K562 (cell line): ENCODE measurements around the gene RNASE2. TPM values are rescaled to one million over a fixed set of nuclear protein-coding genes. Genes with fewer than 3 reads are reported as not detected.

Source experiments
- ELF4 ChIP-seq: fragments of 450-650 bp; formaldehyde crosslinking; IDR thresholded peaks from 2 replicates; pipeline ENCODE4 v1.4.0; 2022; ENCODE audit warnings: missing genetic modification characterization
- FOXP1 ChIP-seq: sonication (generic); formaldehyde crosslinking; IDR thresholded peaks from 2 replicates; pipeline ENCODE4 v1.8.0; 2022; ENCODE audit warnings: mild to moderate bottlenecking, missing genetic modification reagents
- HDAC6 ChIP-seq: IDR thresholded peaks from 2 replicates; pipeline ENCODE4 v1.6.1; 2012; ENCODE audit warnings: low read depth, mild to moderate bottlenecking, control low read depth, inconsistent platforms, low read length, moderate library complexity
- HNRNPL ChIP-seq: fragments of 200-400 bp; formaldehyde crosslinking; IDR thresholded peaks from 2 replicates; pipeline ENCODE4 v1.6.1; 2017; ENCODE audit warnings: low read depth, mild to moderate bottlenecking, low read length
- KLF10 ChIP-seq: fragments of 250-450 bp; sonication (Bioruptor Pico); IDR thresholded peaks from 2 replicates; pipeline ENCODE4 v1.6.1; 2021; ENCODE audit warnings: matching md5 sums
- NCOR1 ChIP-seq: fragments of 450-650 bp; IDR thresholded peaks from 2 replicates; pipeline ENCODE4 v1.6.1; 2016; ENCODE audit warnings: mild to moderate bottlenecking, moderate library complexity
- NR2C1 ChIP-seq, 2 experiments: fragments of 450-650 bp; IDR thresholded peaks; 2 replicates each; pipeline ENCODE4 v1.6.1; 2017; ENCODE audit warnings: mild to moderate bottlenecking in 2 of 2, antibody characterized with exemption in 1 of 2, inconsistent platforms in 1 of 2, missing compliant biosample characterization in 1 of 2, missing genetic modification characterization in 1 of 2
- OTX1 ChIP-seq: fragments of 450-650 bp; formaldehyde crosslinking; IDR thresholded peaks from 2 replicates; pipeline ENCODE4 v1.4.0; 2022; ENCODE audit warnings: mild to moderate bottlenecking
- POLR3G ChIP-seq: IDR thresholded peaks from 2 replicates; pipeline ENCODE4 v1.6.1; 2011; ENCODE audit not compliant: insufficient read length, insufficient replicate concordance; ENCODE audit errors: extremely low read depth
- PYGO2 ChIP-seq: fragments of 450-650 bp; IDR thresholded peaks from 2 replicates; pipeline ENCODE4 v1.6.1; 2016; ENCODE audit warnings: mild to moderate bottlenecking, missing genetic modification characterization, moderate library complexity, missing compliant biosample characterization
- RBFOX2 ChIP-seq: fragments of 200-400 bp; formaldehyde crosslinking; IDR thresholded peaks from 2 replicates; pipeline ENCODE4 v1.6.1; 2017; ENCODE audit warnings: low read depth, mild to moderate bottlenecking, low read length, moderate library complexity
- TEAD1 ChIP-seq, 2 experiments: fragments of 450-650 bp in 1 of 2; sonication (generic) in 1 of 2; formaldehyde crosslinking; IDR thresholded peaks; 2 replicates each; pipeline versions ENCODE4 v1.4.0 to v1.8.0; 2020 to 2022; ENCODE audit warnings: mild to moderate bottlenecking in 2 of 2, missing genetic modification reagents in 1 of 2
- TFAM ChIP-seq: fragments of 250-450 bp; sonication (Bioruptor Pico); conservative IDR thresholded peaks from 2 replicates; pipeline ENCODE4 v1.5.0; 2021; ENCODE audit warnings: mild to moderate bottlenecking, moderate library complexity
- U2AF1 ChIP-seq: fragments of 200-400 bp; formaldehyde crosslinking; optimal IDR thresholded peaks from 2 replicates; pipeline ENCODE3; 2017; ENCODE audit warnings: mild to moderate bottlenecking, low read depth, low read length, moderate library complexity
- XRCC5 ChIP-seq: fragments of 200-400 bp; formaldehyde crosslinking; IDR thresholded peaks from 2 replicates; pipeline ENCODE4 v1.6.1; 2017; ENCODE audit warnings: low read depth, mild to moderate bottlenecking, low read length
- ZFP36 ChIP-seq: fragments of 150-350 bp; IDR thresholded peaks from 2 replicates; pipeline ENCODE4 v1.6.1; 2018; ENCODE audit warnings: low read length, low read depth; ENCODE audit not compliant: partially characterized antibody
- ZNF23 ChIP-seq: fragments of 250-450 bp; sonication (Bioruptor Pico); IDR thresholded peaks from 2 replicates; pipeline ENCODE4 v1.4.0; 2020; ENCODE audit warnings: mild to moderate bottlenecking
- ZNF347 ChIP-seq: fragments of 450-650 bp; formaldehyde crosslinking; IDR thresholded peaks from 2 replicates; pipeline ENCODE4 v1.4.0; 2020; ENCODE audit warnings: low read depth, mild to moderate bottlenecking, moderate library complexity
- ZNF586 ChIP-seq: fragments of 450-650 bp; formaldehyde crosslinking; conservative IDR thresholded peaks from 2 replicates; pipeline ENCODE4 v1.4.0; 2020; ENCODE audit warnings: mild to moderate bottlenecking, moderate library complexity
- ZNF717 ChIP-seq: fragments of 250-450 bp; sonication (Bioruptor Pico); IDR thresholded peaks from 2 replicates; pipeline ENCODE4 v1.5.0; 2021
- polyA plus RNA-seq, 8 experiments: library from polyadenylated mRNA; depleted of rRNA in 4 of 8; stranded (reverse) in 5 of 8; unstranded in 3 of 8; fragments of >200 nt; fragmentation: Nextera tagmentation in 2 of 8; fragmentation: Illumina TruSeq in 1 of 8; extraction: Ambion mirVana in 2 of 8; extraction: Trizol in 1 of 8; gene quantifications; 2 replicates each; pipeline versions ENCODE4 v1.2.1 to v1.2.3, GENCODE V29; 2011 to 2014; ENCODE audit warnings: inconsistent platforms in 1 of 8, missing spikeins in 1 of 8
- total RNA-seq, 7 experiments: library from RNA; depleted of rRNA in 6 of 7; stranded (reverse); fragments of >200 nt in 6 of 7; fragmentation: Illumina TruSeq in 2 of 7; extraction: Trizol in 2 of 7; gene quantifications; 2 replicates each; pipeline versions ENCODE4 v1.2.1 to v1.2.3, GENCODE V29; 2011 to 2021; ENCODE audit warnings: low replicate concordance in 1 of 7
- TF ChIP-seq, protein P1 (sequence below): fragments of 250-450 bp; sonication (Bioruptor Pico); IDR thresholded peaks from 2 replicates; pipeline ENCODE4 v1.5.0; 2021; ENCODE audit warnings: mild to moderate bottlenecking, moderate library complexity
- TF ChIP-seq, protein P2 (sequence below): sonication (generic); formaldehyde crosslinking; IDR thresholded peaks from 2 replicates; pipeline ENCODE4 v1.4.0; 2020; ENCODE audit warnings: mild to moderate bottlenecking, missing genetic modification reagents
- TF ChIP-seq, protein P3 (sequence below): fragments of 250-450 bp; sonication (Bioruptor Pico); IDR thresholded peaks from 2 replicates; pipeline ENCODE4 v1.5.0; 2021

Gene RNASE2
- total and polyA plus RNA-seq, 9 of the 15 experiments (the other 6 are each of a cell fraction or from before 2014, with no cell fraction given): not detected

DNA sequence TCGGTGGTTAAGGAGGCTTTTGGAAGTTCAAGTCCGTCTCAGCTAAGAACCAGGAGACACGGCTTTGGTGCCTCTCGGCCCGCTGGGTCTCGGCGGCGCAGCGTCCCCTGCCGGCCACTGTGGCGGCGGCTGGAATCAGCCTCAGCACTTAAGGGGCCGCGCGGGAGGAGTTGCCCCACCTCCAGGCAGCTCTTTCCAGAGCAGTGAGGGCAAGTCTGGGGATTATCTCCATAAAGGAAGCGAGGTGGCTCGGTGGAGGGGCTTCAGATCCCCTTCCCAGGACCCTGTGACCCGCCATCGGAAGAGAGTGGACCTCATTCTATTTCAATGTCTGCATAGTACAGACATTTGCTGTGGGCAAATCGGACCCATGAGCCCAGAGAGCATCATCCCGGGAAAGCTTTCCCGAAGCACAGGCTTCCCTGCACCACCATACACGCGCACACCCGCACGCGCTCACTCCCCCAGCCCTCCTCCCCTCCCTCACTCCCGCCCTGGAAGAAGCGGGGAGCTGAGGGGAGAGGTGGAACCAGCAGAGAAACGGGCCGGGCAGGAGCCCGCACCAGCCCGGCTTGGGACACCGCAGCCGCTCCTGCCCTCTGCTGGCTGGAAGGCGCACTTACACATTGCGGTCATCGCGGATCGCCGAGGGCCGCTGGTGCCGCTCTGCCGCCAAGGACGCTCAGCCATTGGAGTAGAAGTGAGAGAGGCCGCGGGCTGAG lies 15.9 kb downstream of the RNASE2 start (continued):
- TF ChIP-seq, protein P1, sequence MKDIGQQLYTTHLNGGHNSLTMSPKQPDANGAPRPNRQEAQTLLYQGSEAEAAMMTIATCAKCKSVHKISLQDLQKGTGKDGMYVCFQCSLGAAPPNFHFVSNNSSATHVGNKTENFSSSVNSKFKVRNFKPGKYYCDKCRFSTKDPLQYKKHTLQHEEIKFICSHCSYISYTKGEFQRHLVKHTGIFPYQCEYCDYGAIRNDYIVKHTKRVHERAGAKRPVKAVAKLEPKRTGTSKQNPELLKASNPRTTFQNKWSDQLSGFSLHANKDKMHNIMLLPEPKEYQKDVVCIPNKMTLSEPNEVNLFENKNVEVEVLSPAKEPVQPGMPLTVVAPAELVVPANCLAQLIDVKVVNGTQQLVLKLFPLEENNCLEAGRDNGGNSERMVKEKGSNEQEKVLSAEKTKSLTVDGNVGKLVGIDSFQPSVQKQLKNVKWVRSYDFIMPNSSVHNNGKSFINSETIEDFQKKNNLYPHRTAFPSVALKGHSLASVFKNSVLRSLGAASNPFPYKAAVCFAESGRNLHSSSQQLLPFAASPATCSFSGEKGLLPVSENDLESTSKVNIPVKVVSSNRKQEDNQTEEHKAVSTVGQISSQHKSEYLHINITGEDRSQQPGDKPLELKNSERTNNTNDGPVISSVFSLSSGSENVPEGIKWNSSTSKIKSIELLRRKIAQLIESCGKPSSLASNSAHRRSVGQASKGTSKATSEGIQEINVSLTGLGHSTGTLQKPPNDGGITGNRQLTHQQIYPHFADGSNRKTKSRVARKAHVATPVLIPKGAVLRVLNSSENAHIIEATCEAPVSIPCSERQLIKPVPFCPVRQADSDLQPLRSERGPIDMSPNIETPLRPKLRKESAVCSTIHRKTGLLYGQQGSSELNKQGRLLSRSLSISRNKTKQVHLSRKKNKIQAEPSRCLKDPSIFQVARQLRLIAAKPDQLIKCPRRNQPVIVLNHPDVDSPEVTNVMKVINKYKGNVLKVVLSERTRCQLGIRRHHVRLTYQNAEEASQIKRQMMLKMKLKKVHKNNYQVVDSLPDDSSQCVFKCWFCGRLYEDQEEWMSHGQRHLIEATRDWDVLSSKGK: no peak
- no peak for TF ChIP-seq ZFP36
- no peak for TF ChIP-seq HDAC6
- TF ChIP-seq ZNF586 (CRISPR knock-in tag): no peak
- no peak for TF ChIP-seq KLF10
- TF ChIP-seq NR2C1 (IDR thresholded peaks at IDR 0.05): no peak
- TF ChIP-seq NR2C1 (tag; IDR thresholded peaks at IDR 0.05): no peak
- TF ChIP-seq NCOR1: no peak
- TF ChIP-seq ZNF23: no peak
- no peak for TF ChIP-seq POLR3G
- TF ChIP-seq ZNF717: no peak
- TF ChIP-seq, protein P2, sequence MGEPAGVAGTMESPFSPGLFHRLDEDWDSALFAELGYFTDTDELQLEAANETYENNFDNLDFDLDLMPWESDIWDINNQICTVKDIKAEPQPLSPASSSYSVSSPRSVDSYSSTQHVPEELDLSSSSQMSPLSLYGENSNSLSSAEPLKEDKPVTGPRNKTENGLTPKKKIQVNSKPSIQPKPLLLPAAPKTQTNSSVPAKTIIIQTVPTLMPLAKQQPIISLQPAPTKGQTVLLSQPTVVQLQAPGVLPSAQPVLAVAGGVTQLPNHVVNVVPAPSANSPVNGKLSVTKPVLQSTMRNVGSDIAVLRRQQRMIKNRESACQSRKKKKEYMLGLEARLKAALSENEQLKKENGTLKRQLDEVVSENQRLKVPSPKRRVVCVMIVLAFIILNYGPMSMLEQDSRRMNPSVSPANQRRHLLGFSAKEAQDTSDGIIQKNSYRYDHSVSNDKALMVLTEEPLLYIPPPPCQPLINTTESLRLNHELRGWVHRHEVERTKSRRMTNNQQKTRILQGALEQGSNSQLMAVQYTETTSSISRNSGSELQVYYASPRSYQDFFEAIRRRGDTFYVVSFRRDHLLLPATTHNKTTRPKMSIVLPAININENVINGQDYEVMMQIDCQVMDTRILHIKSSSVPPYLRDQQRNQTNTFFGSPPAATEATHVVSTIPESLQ (CRISPR knock-in tag): no peak
- TF ChIP-seq TEAD1 (CRISPR knock-in tag; IDR thresholded peaks at IDR 0.05): 0 out of 4 replicates have a peak, but pooled peaks have one; percentile 52 to 66
- TF ChIP-seq HNRNPL: no peak
- TF ChIP-seq ZNF347: no peak
- no peak for TF ChIP-seq OTX1 (CRISPR knock-in tag)
- TF ChIP-seq U2AF1: no peak
- no peak; the same call in 1 of the 2 replicates for TF ChIP-seq RBFOX2
- TF ChIP-seq ELF4 (CRISPR knock-in tag): no peak
- TF ChIP-seq, protein P3, sequence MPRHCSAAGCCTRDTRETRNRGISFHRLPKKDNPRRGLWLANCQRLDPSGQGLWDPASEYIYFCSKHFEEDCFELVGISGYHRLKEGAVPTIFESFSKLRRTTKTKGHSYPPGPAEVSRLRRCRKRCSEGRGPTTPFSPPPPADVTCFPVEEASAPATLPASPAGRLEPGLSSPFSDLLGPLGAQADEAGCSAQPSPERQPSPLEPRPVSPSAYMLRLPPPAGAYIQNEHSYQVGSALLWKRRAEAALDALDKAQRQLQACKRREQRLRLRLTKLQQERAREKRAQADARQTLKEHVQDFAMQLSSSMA (CRISPR knock-in tag): no peak
- no peak for TF ChIP-seq FOXP1
- TF ChIP-seq XRCC5: peak; percentile 72
- TF ChIP-seq PYGO2 (tag): no peak
- TF ChIP-seq TFAM: no peak
